Measurements from ENCODE around the gene SERINC4. TPM values are rescaled to one million over a fixed set of nuclear protein-coding genes. Genes with fewer than 3 reads are reported as not detected.

SERINC4 gene
- total RNA-seq, 1 experiment from 2014 or later: 0.17 TPM

DNA sequence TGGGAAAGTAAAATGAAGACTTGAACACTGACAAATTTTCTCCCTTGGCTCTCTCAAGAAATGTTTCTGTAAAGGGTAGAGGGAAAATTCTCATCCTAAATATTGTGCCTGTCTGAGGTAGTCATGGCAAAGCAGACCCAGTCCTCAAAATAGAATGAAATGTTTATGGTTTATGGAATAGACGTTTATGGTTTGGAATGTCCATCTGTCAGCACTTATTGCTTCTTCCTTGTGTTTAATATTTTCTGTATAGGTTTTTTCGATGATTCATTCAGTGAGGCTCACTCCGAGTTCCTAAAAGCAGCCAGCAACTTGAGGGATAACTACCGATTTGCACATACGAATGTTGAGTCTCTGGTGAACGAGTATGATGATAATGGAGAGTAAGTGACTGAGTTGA lies 37.2 kb downstream of the SERINC4 start:
- TF ChIP-seq, protein P1, sequence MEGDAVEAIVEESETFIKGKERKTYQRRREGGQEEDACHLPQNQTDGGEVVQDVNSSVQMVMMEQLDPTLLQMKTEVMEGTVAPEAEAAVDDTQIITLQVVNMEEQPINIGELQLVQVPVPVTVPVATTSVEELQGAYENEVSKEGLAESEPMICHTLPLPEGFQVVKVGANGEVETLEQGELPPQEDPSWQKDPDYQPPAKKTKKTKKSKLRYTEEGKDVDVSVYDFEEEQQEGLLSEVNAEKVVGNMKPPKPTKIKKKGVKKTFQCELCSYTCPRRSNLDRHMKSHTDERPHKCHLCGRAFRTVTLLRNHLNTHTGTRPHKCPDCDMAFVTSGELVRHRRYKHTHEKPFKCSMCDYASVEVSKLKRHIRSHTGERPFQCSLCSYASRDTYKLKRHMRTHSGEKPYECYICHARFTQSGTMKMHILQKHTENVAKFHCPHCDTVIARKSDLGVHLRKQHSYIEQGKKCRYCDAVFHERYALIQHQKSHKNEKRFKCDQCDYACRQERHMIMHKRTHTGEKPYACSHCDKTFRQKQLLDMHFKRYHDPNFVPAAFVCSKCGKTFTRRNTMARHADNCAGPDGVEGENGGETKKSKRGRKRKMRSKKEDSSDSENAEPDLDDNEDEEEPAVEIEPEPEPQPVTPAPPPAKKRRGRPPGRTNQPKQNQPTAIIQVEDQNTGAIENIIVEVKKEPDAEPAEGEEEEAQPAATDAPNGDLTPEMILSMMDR (conservative IDR thresholded peaks at IDR 0.05): no peak
- WGBS (ENCODE audit: extremely low coverage, insufficient read length, low lambda C conversion rate): no CpG with 5 or more reads among the region's 6 CpGs
- H4K5ac ChIP-seq (ENCODE audit: insufficient read length, low read depth, low read length): no peak overlapping the region
- no peak overlapping the region for H2AFZ ChIP-seq (ENCODE audit: low read length)
- Mint-ChIP-seq H3K9me3 (no peaks in the 10 kb centered on the region), H3K36me3 (ENCODE audit: insufficient read depth in 1 of 3, low read depth in 3 of 3) (peaks cover 59 to 89% (median 71%) of the 10 kb centered on the region in 3 experiments; a peak in 6 of 7 replicates), H3K4me1 (no peaks in the 10 kb centered on the region), H3K27ac (no peak overlapping the region), H3K4me3 (no peak overlapping the region), H3K27me3 (ENCODE audit: low read depth) (no peaks in the 10 kb centered on the region)
- no peaks in the 10 kb centered on the region for H4K20me1 ChIP-seq (ENCODE audit: control insufficient read depth, insufficient read depth, insufficient read length)
- no peak overlapping the region for H3K18ac ChIP-seq (ENCODE audit: insufficient read length, low read depth, low read length)
- no peaks in the 10 kb centered on the region for H3K79me2 ChIP-seq (ENCODE audit: insufficient read depth, low read length)
- no peak for DNase-seq
- H3K23ac ChIP-seq (ENCODE audit: insufficient read length, low read depth, low read length): no peak overlapping the region
- H3K56ac ChIP-seq (ENCODE audit: insufficient read length, low read depth, low read length): no peak overlapping the region
- H4K8ac ChIP-seq (replicated peaks; ENCODE audit: insufficient read length, low read depth, low read length): no peak overlapping the region
- no peak overlapping the region for H2BK120ac ChIP-seq (ENCODE audit: low read depth, low read length, poor library complexity, severe bottlenecking)
- no peak overlapping the region for H3K4me2 ChIP-seq (ENCODE audit: insufficient read depth, insufficient read length, low read length)
- no peak overlapping the region for H3T11ph ChIP-seq (ENCODE audit: low read length)
- no peaks in the 10 kb centered on the region for H3K23me2 ChIP-seq (ENCODE audit: insufficient read length, low read depth, low read length, poor library complexity, severe bottlenecking)
- no peak overlapping the region for H3K9ac ChIP-seq (ENCODE audit: extremely low read depth, insufficient read length, low read length)
- no peaks in the 10 kb centered on the region for H3K4me1 ChIP-seq (ENCODE audit: insufficient read depth, low read length)
- no peak overlapping the region for H3K27ac ChIP-seq (ENCODE audit: insufficient read length, low read depth, low read length)
- H2BK5ac ChIP-seq (ENCODE audit: insufficient read length, low read length): no peak overlapping the region
- H2BK15ac ChIP-seq (ENCODE audit: low read depth, low read length): no peak overlapping the region
- H4K91ac ChIP-seq (ENCODE audit: insufficient read length, low read depth, low read length): no peak overlapping the region
- H2AK5ac ChIP-seq (ENCODE audit: insufficient read length, low read length): no peak overlapping the region
- H3K4ac ChIP-seq (ENCODE audit: low read depth, low read length): no peak overlapping the region
- H3K79me1 ChIP-seq (ENCODE audit: insufficient read depth, low read depth, low read length, poor library complexity, severe bottlenecking): peaks cover 5% of the 10 kb centered on the region
- no peak overlapping the region for H2BK12ac ChIP-seq (ENCODE audit: insufficient read length, low read depth, low read length)
- no peak overlapping the region for H2BK20ac ChIP-seq (ENCODE audit: low read depth, low read length, poor library complexity, severe bottlenecking)
- no peak overlapping the region for H3K14ac ChIP-seq (ENCODE audit: insufficient read depth, low read length)
- no peaks in the 10 kb centered on the region for H3K9me3 ChIP-seq (ENCODE audit: control insufficient read depth, low read depth, low read length)
- H3K27me3 ChIP-seq (ENCODE audit: insufficient read depth, low read length): no peaks in the 10 kb centered on the region

All from H9 (cell line).